HG03060 (cell line): ENCODE data around the gene LIPM.

Source experiments
- ATAC-seq: cut with Tn5 transposase; IDR thresholded peaks from one replicate; pipeline ENCODE4 v1.9.1; 2021; ENCODE audit warnings: low read depth, moderate number of reproducible peaks; ENCODE audit not compliant: unreplicated experiment

LIPM gene

GRCh38 chr10:88802523-88803285 lies at the start of gene LIPM:
Gene LIPM, plus strand, starts transcription at chr10:88802730. Its CDS starts 167 bp downstream, at chr10:88802897.
- no peak for ATAC-seq

DNA sequence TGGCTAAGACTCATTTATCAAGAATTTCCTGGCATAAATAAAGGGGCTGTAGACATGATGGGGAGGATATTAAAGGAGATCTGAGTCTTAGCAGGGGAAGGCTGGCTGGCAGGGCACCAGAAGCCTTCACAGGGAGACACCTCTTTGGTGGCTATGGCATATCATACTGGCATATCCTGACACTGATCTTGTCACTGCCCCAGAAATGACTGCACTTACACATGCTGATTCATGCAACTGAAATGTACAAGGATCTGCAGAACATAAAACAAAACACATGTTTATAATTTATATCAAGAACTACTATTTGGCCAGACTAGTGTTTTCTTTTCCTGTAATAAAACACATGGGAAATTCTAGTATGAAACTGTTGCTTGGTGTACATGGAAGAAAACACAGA lies 48.2 kb upstream of the LIPM start:
- no peak for ATAC-seq

GRCh38 chr10:88755753-88756152 lies 46.8 kb upstream of the LIPM start:
- no peak for ATAC-seq

DNA sequence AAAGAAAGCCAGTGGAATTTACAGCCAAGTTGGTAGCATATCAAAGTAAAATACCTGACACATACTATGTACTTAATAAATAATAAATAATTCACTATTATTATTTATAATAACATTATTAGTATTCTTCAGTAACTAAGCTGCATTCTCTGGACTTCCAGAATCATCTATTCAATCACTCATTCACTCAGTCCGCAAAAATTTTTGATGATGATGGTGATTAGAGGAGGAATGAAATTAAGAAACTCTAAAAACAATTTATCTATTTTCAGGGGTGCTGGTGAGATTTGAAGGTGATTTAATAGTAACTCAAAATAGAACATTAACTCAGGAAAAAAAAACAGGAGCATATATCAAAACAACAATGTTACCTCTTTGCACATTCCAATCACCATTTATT lies 45.9 kb upstream of the LIPM start:
- ATAC-seq: no peak

DNA sequence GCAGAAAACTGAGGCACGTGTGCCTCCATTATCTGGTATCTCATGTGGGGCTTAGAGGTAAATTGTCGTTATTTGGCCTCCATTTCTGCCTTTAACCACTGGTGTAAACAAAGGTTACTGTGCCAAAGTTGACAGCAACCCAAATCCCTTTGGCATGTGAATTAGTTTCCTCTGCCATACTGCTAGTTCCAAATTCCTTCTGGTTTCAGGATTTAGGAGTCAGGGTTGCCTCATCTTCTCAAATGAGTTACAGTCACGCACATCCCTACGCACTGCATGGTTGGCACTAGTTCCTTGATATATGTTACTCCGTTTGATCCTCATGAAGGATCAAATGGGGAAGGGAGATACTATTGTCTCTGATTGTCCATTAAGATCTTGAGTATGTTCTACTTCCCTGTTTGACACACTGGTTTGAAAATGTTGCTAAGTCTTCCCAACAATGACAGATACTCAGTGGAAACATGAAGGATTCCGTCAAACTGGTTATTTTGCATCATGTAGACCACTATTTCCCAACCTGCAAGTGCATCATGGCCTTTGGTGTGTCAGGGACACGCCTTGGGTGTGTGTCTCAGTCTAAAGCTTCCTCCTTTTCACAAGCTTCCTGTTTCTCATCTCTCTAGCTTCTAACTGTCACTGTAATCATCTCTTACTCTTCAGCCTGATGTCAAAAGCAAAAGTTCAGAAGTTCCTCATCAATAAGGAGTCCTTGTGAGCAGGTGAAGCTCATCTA lies 43.0 kb upstream of the LIPM start, which contains the start of gene LIPN:
Gene LIPN, plus strand, starts transcription at position 655 of the 736 bp plus-strand sequence. CDS start 1,386 bp downstream, outside the sequence.
- no peak for ATAC-seq

- ATAC-seq: no peak
Observed at GRCh38 chr10:88762906-88763305, 39.6 kb upstream of the LIPM start.

DNA sequence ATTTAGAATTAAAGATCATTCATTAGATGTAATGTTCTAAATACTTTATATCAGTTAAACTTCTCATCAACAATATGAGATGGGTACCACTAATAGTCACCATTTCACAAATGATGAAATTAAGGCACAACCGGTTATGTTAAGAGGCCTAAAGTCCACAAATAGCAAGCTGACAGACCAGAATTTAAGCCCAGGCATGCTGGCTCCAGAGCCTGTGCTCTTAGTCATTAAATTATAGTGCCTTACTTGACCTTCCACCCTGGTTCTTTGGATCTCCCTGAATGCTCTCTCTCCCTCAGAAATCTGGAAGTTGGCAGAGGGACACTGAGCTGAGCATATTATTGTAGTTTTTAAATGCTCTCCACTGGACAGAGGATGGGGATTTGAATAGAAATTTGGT lies 39.1 kb upstream of the LIPM start:
- no peak for ATAC-seq

DNA sequence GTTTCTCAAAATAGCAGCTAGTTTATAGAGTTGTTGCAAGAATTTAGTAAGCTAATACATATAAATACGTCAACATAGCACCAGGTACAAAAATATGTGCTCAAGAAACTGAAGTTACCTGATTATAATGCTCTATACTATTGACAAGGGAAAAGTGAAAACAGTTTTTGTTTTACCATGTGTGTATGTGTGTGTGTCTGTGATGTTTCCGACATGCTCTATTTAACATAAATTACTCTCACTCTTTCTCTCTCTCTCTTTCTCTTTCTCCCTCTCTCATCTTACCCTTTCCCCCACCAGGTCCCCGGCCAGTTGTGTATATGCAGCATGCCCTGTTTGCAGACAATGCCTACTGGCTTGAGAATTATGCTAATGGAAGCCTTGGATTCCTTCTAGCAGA lies 38.4 kb upstream of the LIPM start:
- no peak for ATAC-seq

DNA sequence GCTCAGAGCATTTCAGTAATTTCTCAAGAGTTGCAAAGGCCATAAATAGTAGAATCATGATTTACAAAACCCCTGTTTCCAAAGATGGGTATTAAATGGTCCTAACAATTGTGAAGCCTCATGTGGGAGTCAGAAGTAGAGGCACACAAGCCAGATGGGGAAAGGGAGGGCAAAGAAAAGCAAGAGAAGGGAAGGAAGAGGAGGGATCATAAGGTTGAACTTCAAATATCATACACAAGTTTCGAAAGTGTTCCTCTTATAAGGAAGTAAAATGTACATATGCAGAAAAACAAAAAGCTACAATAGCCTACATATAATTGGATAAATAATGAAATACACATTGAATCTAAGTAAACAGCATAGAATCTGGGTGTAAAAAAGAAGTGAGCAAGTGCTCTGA lies 36.7 kb upstream of the LIPM start:
- no peak for ATAC-seq

- no peak for ATAC-seq
Observed at GRCh38 chr10:88769384-88769783, 33.1 kb upstream of the LIPM start.

- no peak for ATAC-seq
Observed at GRCh38 chr10:88781206-88781605, 21.3 kb upstream of the LIPM start.

DNA sequence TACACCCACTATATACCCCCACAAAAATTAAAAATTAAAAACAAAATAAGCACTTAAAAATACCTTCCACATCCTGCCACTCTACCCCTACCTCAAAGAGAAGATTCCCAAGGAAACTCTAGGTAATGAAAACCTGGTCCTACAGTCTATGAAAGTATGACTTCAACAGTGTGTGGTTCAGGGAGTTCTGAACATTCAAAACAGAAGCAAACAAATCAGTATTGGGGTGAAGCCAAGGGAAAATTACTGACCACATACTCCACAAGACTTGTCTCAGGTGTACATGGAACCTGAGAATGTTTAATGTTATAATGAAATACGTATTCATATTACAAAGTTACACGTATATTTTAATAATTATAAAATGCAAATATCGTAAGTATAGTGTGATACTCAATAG lies 20.3 kb upstream of the LIPM start:
- no peak for ATAC-seq

DNA sequence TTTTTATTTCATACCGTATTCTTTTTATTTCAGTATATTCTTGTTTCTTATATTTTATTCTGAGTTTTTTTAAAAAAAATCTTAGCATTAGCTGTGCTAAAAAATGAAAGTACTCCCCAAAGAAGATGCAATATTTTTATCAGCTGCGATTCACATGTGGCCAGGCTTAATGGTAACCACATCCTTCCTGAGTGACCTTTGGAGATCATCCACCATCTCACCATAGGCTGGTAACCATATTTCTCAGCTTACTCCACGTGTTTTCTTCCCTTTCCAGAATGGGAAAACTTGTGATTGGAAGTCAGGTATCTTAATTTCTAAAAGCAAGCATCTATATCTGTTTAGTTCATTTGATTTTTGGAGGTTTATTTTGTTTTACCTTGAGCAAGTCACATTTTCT lies 18.8 kb upstream of the LIPM start:
- no peak for ATAC-seq

DNA sequence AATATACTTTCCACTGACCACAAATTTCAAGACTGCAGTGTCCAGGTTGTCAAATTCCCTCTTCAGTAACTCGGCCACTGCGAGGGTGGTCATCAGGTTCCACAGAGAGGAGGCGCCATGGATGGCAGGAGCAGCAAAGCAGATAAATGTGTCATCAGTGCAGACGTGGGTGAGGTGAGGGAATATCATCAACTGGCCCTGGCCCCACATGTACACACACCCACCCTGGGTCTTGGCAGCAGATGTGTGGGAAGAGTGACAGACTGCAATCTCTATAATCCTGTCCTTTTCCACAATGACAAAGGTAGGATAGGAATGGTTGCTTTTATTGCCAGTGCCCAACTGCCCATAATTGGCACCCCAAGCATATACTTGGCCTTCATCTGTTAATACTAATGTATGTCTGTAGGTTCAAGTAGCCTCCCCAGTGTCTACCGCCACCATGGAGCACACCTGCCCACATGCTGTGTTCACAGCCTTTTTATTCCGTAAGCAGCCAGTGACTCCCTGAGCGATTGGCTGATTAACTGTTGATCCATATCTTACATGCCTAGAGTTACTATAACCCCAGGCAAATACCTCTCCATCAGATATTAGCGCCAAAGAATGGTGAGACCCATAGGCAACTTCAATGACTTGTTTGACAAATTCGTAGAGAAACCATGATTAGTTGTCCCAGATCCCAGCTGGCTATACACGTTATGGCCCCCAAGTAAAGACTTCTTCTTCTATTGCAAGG lies 16.3 kb upstream of the LIPM start:
- no peak for ATAC-seq

DNA sequence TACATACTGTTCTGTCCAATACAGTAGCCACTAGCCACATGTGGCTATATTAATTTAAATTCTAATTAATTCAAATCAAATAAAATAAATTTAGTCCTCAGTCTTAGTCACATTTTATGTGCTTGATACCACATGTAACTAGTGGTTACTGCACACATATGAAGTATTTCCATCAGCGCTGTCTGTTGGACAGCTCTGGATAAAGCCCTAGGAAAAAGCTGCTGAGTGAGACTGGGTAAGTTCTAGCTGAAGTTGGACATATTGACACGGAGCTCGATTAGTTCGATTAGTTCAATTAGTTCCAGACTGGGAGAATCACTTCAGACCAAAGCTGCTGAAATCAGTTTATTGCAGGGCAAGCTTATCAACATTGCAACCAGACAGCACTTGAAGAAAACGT lies 15.1 kb upstream of the LIPM start:
- ATAC-seq: no peak

DNA sequence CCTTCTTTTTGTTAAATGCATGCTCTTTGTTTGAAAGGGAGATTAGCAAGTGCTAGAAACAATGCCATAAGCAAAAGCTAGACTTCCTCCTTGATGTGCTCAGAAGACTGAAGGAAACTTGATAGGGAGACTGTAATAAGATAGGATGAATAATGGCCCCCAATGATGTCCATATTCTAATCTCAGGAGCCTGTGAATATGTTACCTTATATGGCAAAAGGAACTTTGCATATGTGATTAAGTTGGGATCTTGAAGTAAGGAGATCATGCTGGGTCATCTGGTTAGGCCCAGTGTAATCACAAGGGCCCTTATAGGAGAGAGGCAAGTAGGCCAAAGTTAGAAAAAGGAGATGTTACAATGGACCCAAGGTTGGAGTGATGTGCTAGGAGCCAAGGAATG lies 13.6 kb upstream of the LIPM start:
- no peak for ATAC-seq

DNA sequence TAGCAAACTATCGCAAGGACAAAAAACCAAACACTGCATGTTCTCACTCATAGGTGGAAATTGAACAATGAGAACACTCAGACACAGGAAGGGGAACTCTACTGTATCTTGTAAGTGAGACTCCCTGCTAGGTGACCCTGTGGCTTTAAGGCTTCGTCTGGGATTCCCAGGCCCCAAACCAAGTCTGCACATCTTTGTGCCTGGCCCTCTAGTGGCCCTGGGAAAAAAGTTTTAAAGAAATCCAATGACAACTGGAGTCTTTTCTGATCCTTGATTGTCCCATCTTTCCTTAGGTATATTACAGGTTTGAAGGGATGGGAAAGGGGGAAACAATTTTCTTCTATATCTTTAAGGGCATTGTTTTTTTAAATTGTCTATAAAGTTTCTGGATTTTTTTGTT lies 10.6 kb upstream of the LIPM start:
- ATAC-seq: no peak

- no peak for ATAC-seq
Observed at GRCh38 chr10:88792661-88793060, 9.9 kb upstream of the LIPM start.

DNA sequence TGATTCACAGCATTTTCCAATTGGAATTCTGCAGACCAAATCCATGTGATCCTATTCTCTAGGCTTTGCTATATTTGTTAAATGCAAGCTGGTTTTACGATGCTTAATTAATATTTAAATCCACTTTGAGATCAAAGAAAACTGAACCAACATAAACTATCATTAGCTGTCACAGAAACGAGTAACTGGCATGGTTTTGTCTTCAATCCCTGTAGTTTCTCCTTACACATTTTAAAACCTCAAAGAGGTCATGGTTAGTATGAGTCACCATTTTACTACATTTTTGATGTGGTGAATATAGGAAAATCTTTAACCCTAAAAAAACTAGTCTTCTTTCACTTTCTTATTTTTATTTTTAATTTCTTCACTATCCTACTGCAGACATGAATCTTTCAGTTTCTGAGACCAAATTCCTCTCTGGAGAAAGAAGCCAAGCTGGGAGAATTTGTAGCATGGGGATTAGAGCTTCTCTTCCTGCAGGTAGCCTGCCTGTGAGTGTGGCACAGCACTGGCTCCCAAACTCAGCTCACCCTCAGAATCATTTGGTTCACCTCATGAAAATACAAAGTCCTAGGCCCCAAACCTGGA lies 8.7 kb upstream of the LIPM start:
- ATAC-seq: no peak

GRCh38 chr10:88794731-88795130 lies 7.8 kb upstream of the LIPM start:
- no peak for ATAC-seq
